RWPE2 (cell line): ENCODE data around the gene TCERG1L.
"Not testable (repeated sequence)": the region's sequence is repeated elsewhere in the genome, so short reads cannot be mapped to it uniquely, and the experiment has no call there.

Experiments used
- ATAC-seq: fragments of 200-7000 bp; cut with Tn5 transposase; 3 replicates; pipeline ENCODE4 v1.9.1; 2021; ENCODE audit warnings: low read depth
- DNase-seq: peaks from one replicate; pipeline ENCODE4 v3.0.0-alpha.2; 2020; ENCODE audit warnings: low spot score
- H3K27ac ChIP-seq: fragments of 450-650 bp; 2 replicates; pipeline ENCODE4 v1.5.1; 2017; ENCODE audit warnings: mild to moderate bottlenecking; ENCODE audit not compliant: poor library complexity, severe bottlenecking
- H3K27me3 ChIP-seq: fragments of 250-450 bp; sonication (Bioruptor Pico); 2 replicates; pipeline ENCODE4 v1.5.1; 2021; ENCODE audit warnings: mild to moderate bottlenecking, moderate library complexity; ENCODE audit not compliant: insufficient read depth, poor library complexity, severe bottlenecking
- H3K36me3 ChIP-seq: fragments of 250-450 bp; sonication (Bioruptor Pico); 2 replicates; pipeline ENCODE4 v1.5.1; 2020; ENCODE audit warnings: low read depth, mild to moderate bottlenecking, moderate library complexity
- H3K4me1 ChIP-seq: fragments of 250-450 bp; sonication (Bioruptor Pico); 2 replicates; pipeline ENCODE4 v1.5.1; 2021; ENCODE audit warnings: mild to moderate bottlenecking, moderate library complexity; ENCODE audit not compliant: insufficient read depth, poor library complexity, severe bottlenecking
- H3K4me3 ChIP-seq: fragments of 250-450 bp; sonication (Bioruptor Pico); 2 replicates; pipeline ENCODE4 v1.5.1; 2021; ENCODE audit warnings: mild to moderate bottlenecking, moderate library complexity; ENCODE audit not compliant: severe bottlenecking
- H3K9me3 ChIP-seq: fragments of 250-450 bp; sonication (Bioruptor Pico); 2 replicates; pipeline ENCODE4 v1.5.1; 2021; ENCODE audit warnings: mild to moderate bottlenecking, moderate library complexity; ENCODE audit not compliant: severe bottlenecking
- CTCF ChIP-seq: fragments of 450-650 bp; IDR thresholded peaks from one replicate; pipeline ENCODE4 v1.5.1; 2017; ENCODE audit warnings: mild to moderate bottlenecking, moderate library complexity; ENCODE audit not compliant: poor library complexity, severe bottlenecking

Gene TCERG1L

GRCh38 chr10:131154306-131155025 is 157.1 kb downstream of the TCERG1L start:
- Histone ChIP-seq H3K4me3 (no peak overlapping the region), H3K36me3 (no peaks in the 10 kb centered on the region), H3K4me1 (no peaks in the 10 kb centered on the region), H3K27ac (no peak overlapping the region), H3K9me3 (peaks cover 3% of the 10 kb centered on the region), H3K27me3 (no peaks in the 10 kb centered on the region)
- ATAC-seq (no peak), DNase-seq (no peak)
- no peak for TF ChIP-seq CTCF

GRCh38 chr10:131152456-131152855 is 159.1 kb downstream of the TCERG1L start:
- H3K36me3 ChIP-seq, DNase-seq, H3K4me1 ChIP-seq, H3K27ac ChIP-seq, H3K27me3 ChIP-seq, H3K4me3 ChIP-seq, ATAC-seq, H3K9me3 ChIP-seq: not testable (repeated sequence)

- no peaks in the 10 kb centered on the region for H3K36me3 ChIP-seq
- no peaks in the 10 kb centered on the region for H3K27me3 ChIP-seq
- no peak for ATAC-seq
- H3K4me3 ChIP-seq, result no peak overlapping the region
- DNase-seq, result no peak
- H3K27ac ChIP-seq, result no peak overlapping the region
- H3K9me3 ChIP-seq, result peaks cover 3% of the 10 kb centered on the region
- H3K4me1 ChIP-seq, result no peaks in the 10 kb centered on the region
- no peak for TF ChIP-seq CTCF
These were observed 161.4 kb downstream of the TCERG1L start for GRCh38 chr10:131150126-131150525.

- no peak for DNase-seq
- H3K27ac ChIP-seq, result no peak overlapping the region
- no peaks in the 10 kb centered on the region for H3K4me1 ChIP-seq
- ATAC-seq, result no peak
- TF ChIP-seq CTCF, result no peak
- H3K27me3 ChIP-seq, result no peaks in the 10 kb centered on the region
- H3K4me3 ChIP-seq, result no peak overlapping the region
- H3K9me3 ChIP-seq, result peaks cover 3% of the 10 kb centered on the region
- no peaks in the 10 kb centered on the region for H3K36me3 ChIP-seq
These were observed 161.9 kb downstream of the TCERG1L start for GRCh38 chr10:131149586-131149985.

GRCh38 chr10:131149111-131149510 is 162.4 kb downstream of the TCERG1L start:
- ATAC-seq, result no peak
- peaks cover 3% of the 10 kb centered on the region for H3K9me3 ChIP-seq
- no peak for DNase-seq
- no peak overlapping the region for H3K4me3 ChIP-seq
- no peaks in the 10 kb centered on the region for H3K27me3 ChIP-seq
- no peaks in the 10 kb centered on the region for H3K36me3 ChIP-seq
- H3K27ac ChIP-seq, result no peak overlapping the region
- no peaks in the 10 kb centered on the region for H3K4me1 ChIP-seq
- no peak for TF ChIP-seq CTCF
